WTC11 (cell line): ENCODE results near the gene GRID2.

Source experiments
- ATF2 ChIP-seq: sonication (generic); formaldehyde crosslinking; IDR thresholded peaks from 2 replicates; pipeline ENCODE4 v1.8.1; 2022; ENCODE audit warnings: low read depth, missing genetic modification reagents, borderline replicate concordance
- CREB1 ChIP-seq: sonication (generic); formaldehyde crosslinking; IDR thresholded peaks from 2 replicates; pipeline ENCODE4 v1.8.0; 2023; ENCODE audit warnings: mild to moderate bottlenecking, missing genetic modification reagents
- CTCF ChIP-seq: fragments of 200-600 bp; IDR thresholded peaks from 2 replicates; pipeline ENCODE4 v1.8.0; 2022; ENCODE audit warnings: antibody characterized with exemption
- FOXJ3 ChIP-seq: sonication (generic); formaldehyde crosslinking; IDR thresholded peaks from 2 replicates; pipeline ENCODE4 v1.9.0; 2021; ENCODE audit warnings: missing genetic modification reagents, mild to moderate bottlenecking, borderline replicate concordance
- MXD4 ChIP-seq: fragments of 250-450 bp; sonication (Bioruptor Pico); IDR thresholded peaks from 2 replicates; pipeline ENCODE4 v1.8.0; 2021; ENCODE audit warnings: mild to moderate bottlenecking, moderate library complexity, borderline replicate concordance
- NR2C2 ChIP-seq: sonication (generic); formaldehyde crosslinking; IDR thresholded peaks from 2 replicates; pipeline ENCODE4 v1.8.0; 2022; ENCODE audit warnings: mild to moderate bottlenecking, missing genetic modification reagents
- PREB ChIP-seq: sonication (generic); formaldehyde crosslinking; IDR thresholded peaks from 2 replicates; pipeline ENCODE4 v1.8.1; 2022; ENCODE audit warnings: mild to moderate bottlenecking, missing genetic modification reagents, moderate library complexity, borderline replicate concordance
- RELA ChIP-seq: sonication (generic); formaldehyde crosslinking; IDR thresholded peaks from 2 replicates; pipeline ENCODE4 v1.8.1; 2022; ENCODE audit warnings: missing genetic modification reagents, mild to moderate bottlenecking, borderline replicate concordance
- SP1 ChIP-seq: sonication (generic); formaldehyde crosslinking; conservative IDR thresholded peaks from 2 replicates; pipeline ENCODE4 v1.8.1; 2022; ENCODE audit warnings: missing genetic modification reagents
- TCF7 ChIP-seq: sonication (generic); formaldehyde crosslinking; IDR thresholded peaks from 2 replicates; pipeline ENCODE4 v1.8.0; 2022; ENCODE audit warnings: mild to moderate bottlenecking, low read depth, missing genetic modification reagents, moderate library complexity
- USF2 ChIP-seq: sonication (generic); formaldehyde crosslinking; IDR thresholded peaks from 2 replicates; pipeline ENCODE4 v1.8.1; 2023; ENCODE audit warnings: mild to moderate bottlenecking, missing genetic modification reagents, moderate library complexity
- ZNF423 ChIP-seq: fragments of 250-450 bp; sonication (Bioruptor Pico); IDR thresholded peaks from 2 replicates; pipeline ENCODE4 v2.1.2; 2022; ENCODE audit warnings: mild to moderate bottlenecking, moderate library complexity

GRCh38 chr4:93744961-93745360 lies 1441.2 kb downstream of the GRID2 start:
- TF ChIP-seq CREB1 (CRISPR knock-in tag) (no peak), PREB (CRISPR knock-in tag) (no peak), FOXJ3 (CRISPR knock-in tag) (no peak), RELA (CRISPR knock-in tag) (no peak), NR2C2 (no peak), USF2 (no peak), CTCF (no peak), SP1 (no peak), ZNF423 (no peak), ATF2 (CRISPR knock-in tag) (no peak), TCF7 (no peak), MXD4 (CRISPR knock-in tag) (no peak)
